H1 (cell line): ENCODE results near the gene CLEC2A. TPM values are rescaled to one million over a fixed set of nuclear protein-coding genes. Genes with fewer than 3 reads are reported as not detected.

Experiments used
- NRF1 ChIP-seq: IDR thresholded peaks from 2 replicates; pipeline ENCODE4 v1.6.1; 2011; ENCODE audit warnings: mild to moderate bottlenecking, low read depth, low read length, improper control_type of control experiment
- POLR2A ChIP-seq, 2 experiments: IDR thresholded peaks; 1 replicate in 1 of 2; 2 replicates in 1 of 2; pipeline ENCODE4 v1.6.1; 2011; ENCODE audit warnings: low read depth in 2 of 2, low read length in 2 of 2, mild to moderate bottlenecking in 2 of 2; ENCODE audit errors: control extremely low read depth in 1 of 2
- polyA plus RNA-seq, 7 experiments: library from polyadenylated mRNA; depleted of rRNA in 3 of 7; stranded (reverse) in 5 of 7; unstranded in 2 of 7; fragments of >200 nt in 5 of 7; fragments of 200-250 nt in 2 of 7; gene quantifications; 1 replicate in 5 of 7; 2 replicates in 1 of 7; 4 replicates in 1 of 7; pipeline versions ENCODE4 v1.2.1 to v1.2.3, GENCODE V29; 2011 to 2013; ENCODE audit warnings: missing spikeins in 2 of 7, mixed read lengths in 2 of 7
- total RNA-seq: library from RNA; stranded (reverse); fragmentation: NEBNext Ultra II Directional; extraction: Animal tissue kit (Norgen Biotek cat#: 25700); gene quantifications from 2 replicates; pipeline ENCODE4 v1.2.1, GENCODE V29; 2021

Gene CLEC2A
- total and polyA plus RNA-seq, 2 of the 8 experiments (the other 6 are each of a cell fraction or from before 2014, with no cell fraction given): 0.63 to 3.7 TPM

DNA sequence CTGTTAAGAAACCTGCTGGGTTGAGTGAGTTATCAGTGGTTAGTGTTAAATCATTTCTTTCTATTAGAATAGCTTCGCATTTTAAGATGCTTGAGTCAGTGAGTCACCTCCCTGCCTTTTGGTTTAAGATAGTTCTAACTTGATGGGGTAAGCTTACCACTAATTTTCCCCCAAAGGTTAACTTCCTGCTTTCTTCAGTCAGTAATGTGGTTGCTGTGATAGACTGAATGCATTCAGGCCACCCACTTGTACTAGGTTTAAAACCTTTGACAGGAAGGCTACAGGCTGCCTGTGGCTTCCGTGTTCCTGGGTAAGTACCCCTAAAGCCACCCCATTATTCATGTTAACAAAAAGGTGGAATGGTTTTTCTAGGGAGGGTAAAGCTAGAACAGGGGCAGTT, 25.3 kb downstream of the CLEC2A start (continued):
- TF ChIP-seq POLR2A (IDR thresholded peaks at IDR 0.05; ENCODE audit: control extremely low read depth in 1 of 2, low read depth in 2 of 2, low read length in 2 of 2) (peak in 1 of 2 experiments; percentile 37; a peak in 2 of 3 replicates), NRF1 (no peak)
